Heart left ventricle (tissue), 16 donors: ENCODE results near the gene FAM83F. TPM values are rescaled to one million over a fixed set of nuclear protein-coding genes. Genes with fewer than 3 reads are reported as not detected.

Experiments
- ATAC-seq, 4 donors: fragments of 200-7000 bp; cut with Tn5 transposase; one replicate each; pipeline ENCODE4 v1.9.1; 2020 to 2022; ENCODE audit warnings: moderate library complexity in 4 of 4, mild to moderate bottlenecking in 3 of 4, moderate number of reproducible peaks in 1 of 4
- DNase-seq, 5 donors: peaks; one replicate each; pipeline ENCODE4 v3.0.0-alpha.2; 2020
- H3K27ac ChIP-seq, 12 donors: fragments of 200-600 bp; sonication (generic) in 4 of 12; one replicate each; pipeline versions ENCODE4 v1.5.0 to v1.8.0; 2016 to 2022; ENCODE audit warnings: mild to moderate bottlenecking in 2 of 12
- H3K27me3 ChIP-seq, 9 donors: fragments of 200-600 bp; sonication (generic) in 2 of 9; one replicate each; pipeline versions ENCODE4 v1.5.1 to v1.8.0; 2016 to 2022; ENCODE audit warnings: mild to moderate bottlenecking in 3 of 9
- H3K36me3 ChIP-seq, 9 donors: fragments of 200-600 bp; sonication (generic) in 2 of 9; one replicate each; pipeline versions ENCODE4 v1.5.0 to v1.8.0; 2018 to 2022; ENCODE audit warnings: mild to moderate bottlenecking in 2 of 9
- H3K4me1 ChIP-seq, 12 donors: fragments of 200-600 bp; sonication (generic) in 4 of 12; one replicate each; pipeline versions ENCODE4 v1.5.0 to v1.8.0; 2016 to 2022; ENCODE audit warnings: mild to moderate bottlenecking in 3 of 12
- H3K4me3 ChIP-seq, 12 donors: fragments of 200-600 bp; sonication (generic) in 4 of 12; one replicate each; pipeline versions ENCODE4 v1.5.0 to v1.8.0; 2017 to 2022; ENCODE audit warnings: mild to moderate bottlenecking in 9 of 12, moderate library complexity in 4 of 12
- H3K9me3 ChIP-seq, 12 donors: fragments of 200-600 bp; sonication (generic) in 4 of 12; one replicate each; pipeline versions ENCODE4 v1.5.0 to v1.8.0; 2016 to 2022; ENCODE audit warnings: mild to moderate bottlenecking in 1 of 12
- CTCF ChIP-seq, 12 donors: fragments of 200-600 bp; sonication (generic) in 4 of 12; IDR thresholded peaks; one replicate each; pipeline versions ENCODE4 v1.5.0 to v1.8.0; 2018 to 2022; ENCODE audit warnings: antibody characterized with exemption in 12 of 12, mild to moderate bottlenecking in 5 of 12
- POLR2A ChIP-seq, 2 donors: fragments of 450-650 bp; IDR thresholded peaks; one replicate each; pipeline ENCODE4 v1.6.1; 2017; ENCODE audit warnings: antibody characterized with exemption in 2 of 2, mild to moderate bottlenecking in 2 of 2, moderate library complexity in 2 of 2
- WGBS, 4 donors: extraction: QIAGEN DNeasy Blood & Tissue Kit in 2 of 4; methylation state at CpG; one replicate each; pipeline versions ENCODE4 v1.1.5 to v1.1.7; 2013 to 2018; 5-methylcytosine and 5-hydroxymethylcytosine counted together
- intact Hi-C, 10 donors: fragments of 100-400 bp; cut with DNase I; formaldehyde crosslinking; loops; one replicate each; pipeline versions ENCODE4 v1.11.1 to v1.14.2; 2022
- polyA plus RNA-seq, 2 donors: library from polyadenylated mRNA; stranded (reverse); fragments of 200-250 nt; gene quantifications; one replicate each; pipeline ENCODE4 v1.2.3, GENCODE V29; 2013
- total RNA-seq, 9 donors: library from RNA; depleted of rRNA in 2 of 9; stranded (reverse); fragments of >200 nt in 2 of 9; fragmentation: NEBNext Ultra II Directional in 3 of 9; extraction: Animal tissue kit (Norgen Biotek cat#: 25700) in 3 of 9; gene quantifications; one replicate each; pipeline versions ENCODE4 v1.1.0 to v1.2.4, GENCODE V29; 2016 to 2023
- donor health status: ischemic (EF 13 %, LVEDD 7.1; RV severe dilation, severe dysfunction).
- donor health status: healthy with polysubstance abuse.
- donor health status: DM: no; HTN: yes; CAD: no.
- donor health status: DM: no; HTN: no; CAD: no.
- donor health status: ischemic (EF 25% LVEDD 6.9; RV normal size, moderate dysfunction).
- donor health status: ischemic (EF 25% LVEDD 5.7; RV mildly dilated, moderate dysfunction).
- donor health status: healthy.
- donor health status: DM: yes; HTN: yes; CAD: no.
- donor health status: ischemic (EF 35%, LVEDD 5.7; RV mildly dilated, moderate dysfunction).
- donor health status: nonischemic (EF 11% LVEDD 7.7; RV severe dilation, severe dysfunction).
- donor health status: DM: yes; HTN: yes; CAD: no.
- donor health status: PGD.
- donor health status: ischemic (EF 29% LVEDD 5.4; RV normal size, mild dysfunction).
- donor health status: nonischemic (EF 23%, LVEDD 6.1; RV moderate dilation, normal function).

The FAM83F gene
- total and polyA plus RNA-seq, 11 donors: 1.3 to 6.6 (median 2.5) TPM

GRCh38 chr22:40002935-40003715, 8.4 kb downstream of the FAM83F start:
- ATAC-seq (no peak), DNase-seq (no peak)
- Histone ChIP-seq H3K27me3 (peaks cover 0 to 7% (median 0%) of the 10 kb centered on the region in 9 donors), H3K4me1 (peaks cover 0 to 9% (median under 1%) of the 10 kb centered on the region in 12 donors), H3K36me3 (no peaks in the 10 kb centered on the region), H3K4me3 (no peak overlapping the region), H3K9me3 (no peaks in the 10 kb centered on the region), H3K27ac (no peak overlapping the region)
- TF ChIP-seq CTCF (IDR thresholded peaks at IDR 0.05): no peak
- TF ChIP-seq POLR2A (IDR thresholded peaks at IDR 0.05): no peak
- intact Hi-C loops: no loop called here
- WGBS, 4 donors: 67 to 80% (median 74%) methylated on average over 5 to 6 of the region's 6 CpGs

- H3K4me3 ChIP-seq: no peak overlapping the region
- ATAC-seq (no peak), DNase-seq (no peak)
- intact Hi-C loops: no loop called here
- H3K27ac ChIP-seq: no peak overlapping the region
- no peaks in the 10 kb centered on the region for H3K9me3 ChIP-seq
- peaks cover 0 to 7% (median 0%) of the 10 kb centered on the region in 12 donors for H3K4me1 ChIP-seq
- no peak for TF ChIP-seq CTCF (IDR thresholded peaks at IDR 0.05)
- no peak for TF ChIP-seq POLR2A (IDR thresholded peaks at IDR 0.05)
- H3K36me3 ChIP-seq: no peaks in the 10 kb centered on the region
- H3K27me3 ChIP-seq: peaks cover 0 to 20% (median 5%) of the 10 kb centered on the region in 9 donors
- 70 to 85% (median 75%) methylated on average over 6 of the region's 6 CpGs for WGBS, 4 donors
Observed at GRCh38 chr22:40004836-40005235, 10.1 kb downstream of the FAM83F start.

GRCh38 chr22:40006641-40007040, 11.9 kb downstream of the FAM83F start:
- Histone ChIP-seq H3K27me3 (peaks cover 0 to 38% (median 13%) of the 10 kb centered on the region in 9 donors), H3K9me3 (no peaks in the 10 kb centered on the region), H3K4me3 (no peak overlapping the region), H3K27ac (no peak overlapping the region), H3K36me3 (no peaks in the 10 kb centered on the region), H3K4me1 (peaks cover 0 to 10% (median 0%) of the 10 kb centered on the region in 12 donors)
- 70 to 86% (median 72%) methylated on average over 7 to 8 of the region's 8 CpGs for WGBS, 4 donors
- intact Hi-C loops: no loop called here
- no peak for DNase-seq
- ATAC-seq: no peak
- no peak for TF ChIP-seq POLR2A (IDR thresholded peaks at IDR 0.05)
- TF ChIP-seq CTCF (IDR thresholded peaks at IDR 0.05): no peak

- H3K27me3 ChIP-seq: peaks cover 0 to 42% (median 13%) of the 10 kb centered on the region in 9 donors
- WGBS, 4 donors: 72 to 78% (median 76%) methylated on average over 27 of the region's 27 CpGs
- H3K27ac ChIP-seq: no peak overlapping the region
- DNase-seq: no peak
- peaks cover 0 to 10% (median 0%) of the 10 kb centered on the region in 12 donors for H3K4me1 ChIP-seq
- intact Hi-C loops: no loop called here
- ATAC-seq: peak in 1 of 4 donors; percentile 37
- H3K4me3 ChIP-seq: no peak overlapping the region
- TF ChIP-seq POLR2A (IDR thresholded peaks at IDR 0.05) (no peak), CTCF (IDR thresholded peaks at IDR 0.05) (no peak)
- no peaks in the 10 kb centered on the region for H3K9me3 ChIP-seq
- H3K36me3 ChIP-seq: no peaks in the 10 kb centered on the region
Observed at GRCh38 chr22:40007853-40008710, 13.3 kb downstream of the FAM83F start.
